ENCODE data around the gene CDK5. TPM values are rescaled to one million over a fixed set of nuclear protein-coding genes. Genes with fewer than 3 reads are reported as not detected.
"Not testable (repeated sequence)": the region's sequence is repeated elsewhere in the genome, so short reads cannot be mapped to it uniquely, and the experiment has no call there.

CDK5 gene
- polyA plus RNA-seq, 1 donor (not counting 4 experiments of a cell fraction or from before 2014, with no cell fraction given) = 19.3 TPM

DNA sequence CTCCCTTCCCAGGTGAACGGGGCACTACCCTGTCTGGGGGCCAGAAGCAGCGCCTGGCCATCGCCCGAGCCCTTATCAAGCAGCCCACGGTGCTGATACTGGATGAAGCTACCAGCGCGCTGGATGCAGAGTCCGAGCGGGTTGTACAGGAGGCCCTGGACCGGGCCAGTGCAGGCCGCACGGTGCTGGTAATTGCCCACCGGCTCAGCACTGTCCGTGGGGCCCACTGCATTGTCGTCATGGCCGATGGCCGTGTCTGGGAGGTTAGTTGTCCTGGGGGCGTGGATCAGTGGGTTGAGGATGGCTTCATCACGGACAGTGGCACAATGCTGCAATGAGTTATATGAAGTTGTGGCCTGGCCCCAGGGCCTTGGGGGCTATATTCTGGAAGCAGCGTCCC, 13.7 kb downstream of the CDK5 start:
- FAIRE-seq = no peak
- DNase-seq (ENCODE audit: low read depth, low spot score) = no peak
- H3K4me3 ChIP-seq (ENCODE audit: control insufficient read depth in 2 of 3, extremely low read depth in 1 of 3, insufficient read depth in 2 of 3, low read depth in 1 of 3, low read length in 3 of 3) = no peak overlapping the region
- H3K9me1 ChIP-seq (ENCODE audit: control insufficient read depth, extremely low read depth, insufficient read depth, low read length) = no peaks in the 10 kb centered on the region
- H3K9me3 ChIP-seq (ENCODE audit: control insufficient read depth, low read depth, low read length) = no peaks in the 10 kb centered on the region
- dilution Hi-C loops (cut with MboI; ENCODE audit: extremely low pct_ligation_motif_present, low sequenced_read_pairs) = no loop called here
- TF ChIP-seq, protein P1, sequence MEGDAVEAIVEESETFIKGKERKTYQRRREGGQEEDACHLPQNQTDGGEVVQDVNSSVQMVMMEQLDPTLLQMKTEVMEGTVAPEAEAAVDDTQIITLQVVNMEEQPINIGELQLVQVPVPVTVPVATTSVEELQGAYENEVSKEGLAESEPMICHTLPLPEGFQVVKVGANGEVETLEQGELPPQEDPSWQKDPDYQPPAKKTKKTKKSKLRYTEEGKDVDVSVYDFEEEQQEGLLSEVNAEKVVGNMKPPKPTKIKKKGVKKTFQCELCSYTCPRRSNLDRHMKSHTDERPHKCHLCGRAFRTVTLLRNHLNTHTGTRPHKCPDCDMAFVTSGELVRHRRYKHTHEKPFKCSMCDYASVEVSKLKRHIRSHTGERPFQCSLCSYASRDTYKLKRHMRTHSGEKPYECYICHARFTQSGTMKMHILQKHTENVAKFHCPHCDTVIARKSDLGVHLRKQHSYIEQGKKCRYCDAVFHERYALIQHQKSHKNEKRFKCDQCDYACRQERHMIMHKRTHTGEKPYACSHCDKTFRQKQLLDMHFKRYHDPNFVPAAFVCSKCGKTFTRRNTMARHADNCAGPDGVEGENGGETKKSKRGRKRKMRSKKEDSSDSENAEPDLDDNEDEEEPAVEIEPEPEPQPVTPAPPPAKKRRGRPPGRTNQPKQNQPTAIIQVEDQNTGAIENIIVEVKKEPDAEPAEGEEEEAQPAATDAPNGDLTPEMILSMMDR (optimal IDR thresholded peaks at IDR 0.05 in 1 of 3, IDR thresholded peaks at IDR 0.05 in 1 of 3, conservative IDR thresholded peaks at IDR 0.05 in 1 of 3; ENCODE audit: extremely low read depth in 1 of 3, insufficient read depth in 2 of 3, low read length in 3 of 3) = no peak
- no peak for TF ChIP-seq EZH2 (IDR thresholded peaks at IDR 0.05; ENCODE audit: low read length)
- H3K4me2 ChIP-seq (ENCODE audit: control insufficient read depth, extremely low read depth, insufficient read depth, low read depth, low read length) = no peak overlapping the region
- no peak overlapping the region for H3K9ac ChIP-seq (ENCODE audit: control insufficient read depth, extremely low read depth, insufficient read depth, low read length)
- peaks cover 8% of the 10 kb centered on the region for H3K4me1 ChIP-seq (ENCODE audit: control insufficient read depth, extremely low read depth, insufficient read depth, low read length)
- H3K36me3 ChIP-seq (ENCODE audit: control insufficient read depth in 2 of 2, extremely low read depth in 1 of 2, insufficient read depth in 2 of 2, low read length in 2 of 2) = peaks cover 5 to 19% of the 10 kb centered on the region in 2 experiments
- H4K20me1 ChIP-seq (ENCODE audit: control insufficient read depth, extremely low read depth, insufficient read depth, low read length) = no peaks in the 10 kb centered on the region
- H2AFZ ChIP-seq (ENCODE audit: control insufficient read depth, low read length) = no peak overlapping the region
- H3K27ac ChIP-seq (ENCODE audit: control insufficient read depth, insufficient read depth, low read length) = no peak overlapping the region
- H3K79me2 ChIP-seq (ENCODE audit: control insufficient read depth, insufficient read depth, low read length) = no peaks in the 10 kb centered on the region
- H3K27me3 ChIP-seq (ENCODE audit: control insufficient read depth, extremely low read depth, insufficient read depth, low read length) = no peaks in the 10 kb centered on the region

DNA sequence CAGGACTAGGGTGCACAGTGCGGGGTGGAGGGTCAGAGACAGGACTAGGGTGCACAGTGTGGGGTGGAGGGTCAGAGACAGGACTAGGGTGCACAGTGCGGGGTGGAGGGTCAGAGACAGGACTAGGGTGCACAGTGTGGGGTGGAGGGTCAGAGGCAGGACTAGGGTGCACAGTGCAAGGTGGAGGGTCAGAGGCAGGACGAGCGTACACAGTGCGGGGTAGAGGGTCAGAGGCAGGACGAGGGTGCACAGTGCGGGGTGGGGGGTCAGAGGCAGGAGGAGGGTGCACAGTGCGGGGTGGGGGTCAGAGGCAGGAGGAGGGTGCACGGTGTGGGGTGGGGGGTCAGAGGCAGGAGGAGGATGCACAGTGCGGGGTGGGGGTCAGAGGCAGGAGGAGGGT, 14.2 kb downstream of the CDK5 start:
- H4K20me1 ChIP-seq (ENCODE audit: control insufficient read depth, extremely low read depth, insufficient read depth, low read length); H3K4me3 ChIP-seq (ENCODE audit: control insufficient read depth in 2 of 3, extremely low read depth in 1 of 3, insufficient read depth in 2 of 3, low read depth in 1 of 3, low read length in 3 of 3); dilution Hi-C loops (cut with MboI; ENCODE audit: extremely low pct_ligation_motif_present, low sequenced_read_pairs); H2AFZ ChIP-seq (ENCODE audit: control insufficient read depth, low read length); H3K9me3 ChIP-seq (ENCODE audit: control insufficient read depth, low read depth, low read length); H3K9ac ChIP-seq (ENCODE audit: control insufficient read depth, extremely low read depth, insufficient read depth, low read length); H3K4me2 ChIP-seq (ENCODE audit: control insufficient read depth, extremely low read depth, insufficient read depth, low read depth, low read length); H3K79me2 ChIP-seq (ENCODE audit: control insufficient read depth, insufficient read depth, low read length); H3K27me3 ChIP-seq (ENCODE audit: control insufficient read depth, extremely low read depth, insufficient read depth, low read length); FAIRE-seq; H3K9me1 ChIP-seq (ENCODE audit: control insufficient read depth, extremely low read depth, insufficient read depth, low read length); H3K27ac ChIP-seq (ENCODE audit: control insufficient read depth, insufficient read depth, low read length); DNase-seq (ENCODE audit: low read depth, low spot score): not testable (repeated sequence)
- Histone ChIP-seq H3K4me1 (ENCODE audit: control insufficient read depth, extremely low read depth, insufficient read depth, low read length) (peaks cover 11% of the 10 kb centered on the region), H3K36me3 (ENCODE audit: control insufficient read depth in 2 of 2, extremely low read depth in 1 of 2, insufficient read depth in 2 of 2, low read length in 2 of 2) (peaks cover 5 to 19% of the 10 kb centered on the region in 2 experiments)

All from keratinocyte (primary cell).